GM21515 (cell line): ENCODE data around the gene DDX53.

Experiments
- ATAC-seq: cut with Tn5 transposase; IDR thresholded peaks from one replicate; pipeline ENCODE4 v1.9.1; 2021; ENCODE audit not compliant: unreplicated experiment

DDX53 gene

DNA sequence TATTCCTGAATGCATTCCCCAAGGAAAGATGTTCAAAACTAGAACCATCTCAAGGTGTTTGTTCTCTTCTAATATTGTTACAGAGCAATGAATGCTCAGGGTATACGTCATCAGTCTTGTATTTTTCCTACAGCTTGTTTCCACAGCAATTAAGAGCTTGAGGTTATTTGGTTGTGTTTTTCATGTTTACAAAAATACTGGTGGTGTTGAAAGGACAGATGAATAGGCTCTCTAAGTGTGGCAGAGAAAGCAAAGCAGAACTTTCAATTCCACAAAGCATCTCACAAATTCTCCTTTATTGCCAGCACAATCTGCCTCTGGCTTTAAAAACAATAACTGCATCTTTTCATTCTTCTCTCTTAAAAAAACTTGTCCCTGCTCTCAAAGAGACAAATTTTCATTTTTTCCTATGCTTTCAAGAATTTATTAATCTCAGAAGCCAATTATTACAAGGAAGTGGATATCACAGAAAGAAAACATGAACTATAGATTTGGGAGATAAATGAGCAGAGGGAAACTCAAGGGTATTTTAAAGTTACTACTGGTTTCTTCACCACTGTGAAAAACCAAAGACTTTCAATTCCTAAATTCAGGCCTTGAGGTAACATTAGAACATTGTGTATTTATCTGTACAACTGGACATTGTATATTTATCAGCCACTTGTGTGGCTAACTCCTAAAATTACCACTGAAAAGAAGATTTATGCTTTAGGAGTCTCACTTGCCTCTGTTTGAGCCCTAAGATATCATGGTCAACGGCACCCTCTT, 49.2 kb downstream of the DDX53 start:
- no peak for ATAC-seq

DNA sequence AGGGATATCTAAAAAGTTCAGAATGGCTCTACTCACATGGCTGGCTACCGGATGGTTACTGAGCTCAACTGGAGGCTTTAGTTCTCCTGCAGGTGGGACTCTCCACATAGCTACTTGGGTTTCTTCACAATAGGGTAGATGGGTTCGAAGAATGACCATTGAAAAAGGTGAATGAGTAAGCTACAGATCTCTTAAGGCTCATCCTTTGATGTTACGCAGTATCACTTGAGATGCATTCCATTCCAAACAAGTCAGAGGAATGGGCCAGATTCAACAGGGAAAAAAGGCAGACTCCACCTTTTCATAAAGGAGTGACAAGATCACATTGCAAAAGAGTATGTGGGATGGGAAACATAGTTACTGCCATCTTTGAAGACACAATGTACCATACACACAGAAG, 52.6 kb downstream of the DDX53 start:
- ATAC-seq = no peak
